Non-pigmented ciliary epithelial cell (primary cell): ENCODE measurements around the gene CYTH4.

Experiments
- DNase-seq: peaks from one replicate; pipeline ENCODE4 v3.0.0-alpha.2; 2010; ENCODE audit warnings: low read depth

The CYTH4 gene

DNA sequence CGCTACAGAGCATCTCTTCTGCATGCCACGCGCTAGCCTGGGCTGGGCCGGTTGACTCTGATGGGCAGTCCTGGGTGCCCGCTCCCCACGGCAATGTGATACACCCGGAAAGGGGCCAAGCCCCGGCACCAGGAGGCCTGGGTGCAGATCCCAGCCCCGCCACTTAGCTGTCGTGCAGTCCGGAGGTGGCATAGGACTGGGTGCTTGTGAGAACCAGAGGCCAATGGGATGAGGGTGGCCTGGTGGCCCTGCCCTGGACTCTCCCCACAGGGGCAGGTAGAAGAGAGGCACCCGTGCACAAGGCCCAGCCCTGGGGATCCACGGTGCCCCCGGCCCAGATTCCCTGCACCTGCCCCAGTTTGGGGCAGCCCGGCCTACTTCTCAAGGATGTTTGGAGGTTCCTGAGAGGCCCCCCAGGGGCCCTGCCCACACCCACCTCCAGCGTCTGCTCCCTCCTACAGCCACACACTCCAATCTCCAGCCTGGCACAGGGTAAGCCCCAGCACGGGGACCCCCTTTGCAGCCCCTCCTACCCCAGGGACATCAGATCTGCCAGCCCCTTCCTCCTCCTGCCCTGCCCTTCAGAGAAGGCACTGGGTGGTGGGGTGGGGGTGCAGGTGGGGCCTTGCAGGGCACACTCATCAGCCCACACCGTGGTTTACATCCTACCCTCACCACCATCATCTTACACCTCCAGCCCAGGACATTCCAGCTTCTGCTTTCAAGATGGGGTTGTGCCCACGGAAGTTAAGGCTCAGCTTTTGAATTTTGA, 66.9 kb downstream of the CYTH4 start:
- DNase-seq, result no peak

DNA sequence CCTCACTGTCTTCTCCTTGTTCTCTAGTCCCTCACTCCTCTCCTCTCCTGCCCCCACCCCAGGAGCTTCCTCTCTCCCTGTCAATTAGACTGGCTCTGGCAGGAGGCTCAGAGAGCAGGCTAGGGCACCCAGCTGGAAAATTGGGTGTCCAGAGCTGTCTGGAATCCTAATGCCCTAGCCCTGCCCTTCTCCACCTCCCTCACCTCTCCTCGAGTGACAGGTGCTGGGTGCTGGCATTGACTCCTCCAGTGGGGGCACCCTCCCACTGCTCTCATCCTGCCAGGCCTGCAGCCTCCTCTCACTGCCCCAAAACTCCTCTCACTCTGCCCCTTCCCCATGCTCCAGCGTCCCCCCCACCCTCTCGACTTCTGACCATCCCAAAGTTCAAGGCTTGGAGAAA, 68.9 kb downstream of the CYTH4 start:
- DNase-seq, result no peak

DNA sequence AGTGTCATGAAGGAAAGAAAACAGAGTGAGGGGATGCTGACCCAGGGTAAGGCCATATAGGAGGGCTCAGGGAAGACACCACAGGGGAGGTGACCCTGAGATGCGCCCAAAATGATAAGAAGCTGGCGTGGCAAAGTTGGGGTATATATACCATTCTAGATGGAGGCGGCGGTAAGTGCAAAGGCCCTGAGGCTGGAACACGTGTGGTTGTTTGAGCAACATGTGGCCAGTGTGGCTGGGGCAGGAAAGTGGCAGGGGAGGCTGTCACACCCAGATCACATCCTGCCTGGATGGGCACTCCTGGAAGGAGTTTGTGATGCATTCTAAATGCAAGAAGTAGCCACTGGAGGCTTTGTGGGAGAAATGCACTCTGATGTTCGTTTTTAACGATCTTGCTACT, 70.2 kb downstream of the CYTH4 start:
- DNase-seq, result no peak

DNA sequence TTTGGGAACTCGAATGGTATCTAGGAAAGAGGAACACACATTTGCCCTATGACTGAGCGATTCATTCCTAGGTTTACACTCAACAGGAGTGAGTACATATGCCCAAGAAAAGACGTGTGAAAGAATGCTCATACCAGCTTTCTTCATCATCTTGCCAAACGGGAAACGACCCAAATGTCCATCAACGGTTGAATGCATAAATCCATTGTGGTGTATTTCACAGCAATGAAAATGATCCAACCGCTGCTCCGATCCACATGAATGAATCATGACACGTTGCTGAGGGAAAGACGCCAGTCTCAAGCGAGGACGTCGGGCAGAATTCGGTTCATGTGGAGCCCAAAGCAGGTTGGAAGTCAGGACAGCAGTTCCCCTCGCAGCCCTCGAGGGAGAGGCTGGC, 71.5 kb downstream of the CYTH4 start:
- DNase-seq, result peak; percentile 59

DNA sequence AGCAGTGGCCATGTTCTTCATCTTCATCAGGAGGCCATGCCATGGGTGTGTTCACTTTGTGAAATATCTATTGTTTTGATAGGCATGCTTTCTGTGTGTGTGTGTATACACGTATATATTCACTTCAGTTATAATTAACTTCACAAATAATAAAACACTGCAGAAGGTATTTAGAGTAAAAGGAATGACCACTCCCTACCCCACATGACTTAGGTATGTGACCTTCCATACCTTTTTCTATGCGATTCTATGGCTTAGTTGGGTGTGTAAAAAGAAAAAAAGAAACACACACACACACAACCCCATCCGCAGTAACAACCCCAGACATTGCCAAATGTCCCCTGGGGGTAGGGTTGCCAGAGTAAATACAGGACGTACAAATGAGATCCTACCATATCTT, 72.0 kb downstream of the CYTH4 start:
- DNase-seq, result no peak

DNA sequence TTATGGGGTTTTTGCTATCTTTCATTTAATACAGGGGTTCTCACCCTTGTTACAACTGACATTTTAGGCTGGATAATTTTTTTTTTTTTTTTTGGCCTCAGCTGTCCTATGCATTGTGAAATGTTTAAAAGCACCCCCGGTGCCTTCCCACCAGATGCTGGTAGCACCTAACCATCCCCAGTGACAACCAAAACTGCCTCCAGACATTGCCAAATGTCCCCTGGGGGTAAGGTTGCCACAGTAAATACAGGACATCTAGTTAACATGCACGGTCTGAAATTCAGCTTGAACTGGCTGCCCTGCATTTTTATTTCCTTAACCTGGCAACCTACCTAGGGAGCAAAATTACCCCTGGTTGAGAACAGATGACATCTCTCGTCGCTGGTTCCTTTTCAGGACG, 72.4 kb downstream of the CYTH4 start:
- DNase-seq, result no peak

DNA sequence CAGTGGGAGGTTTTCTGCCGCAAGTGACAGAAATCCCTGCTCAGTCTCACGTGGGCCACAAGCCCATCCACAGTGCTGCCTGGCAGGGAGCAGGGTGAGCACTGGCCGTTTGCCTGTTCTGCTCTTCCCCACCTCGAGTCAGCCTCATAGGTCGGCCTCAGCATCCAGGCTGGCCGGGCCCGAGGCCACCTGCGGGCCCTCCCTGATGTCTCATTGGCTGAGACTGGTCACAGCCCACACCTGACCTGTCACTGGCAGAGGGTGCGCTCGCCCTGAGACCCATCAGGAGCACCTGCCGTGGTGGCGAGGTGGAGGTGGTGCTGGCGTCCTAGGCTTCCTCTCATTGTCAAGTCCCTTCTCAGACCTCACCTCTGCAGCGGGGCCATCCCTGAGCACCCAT, 72.9 kb downstream of the CYTH4 start:
- DNase-seq, result no peak

DNA sequence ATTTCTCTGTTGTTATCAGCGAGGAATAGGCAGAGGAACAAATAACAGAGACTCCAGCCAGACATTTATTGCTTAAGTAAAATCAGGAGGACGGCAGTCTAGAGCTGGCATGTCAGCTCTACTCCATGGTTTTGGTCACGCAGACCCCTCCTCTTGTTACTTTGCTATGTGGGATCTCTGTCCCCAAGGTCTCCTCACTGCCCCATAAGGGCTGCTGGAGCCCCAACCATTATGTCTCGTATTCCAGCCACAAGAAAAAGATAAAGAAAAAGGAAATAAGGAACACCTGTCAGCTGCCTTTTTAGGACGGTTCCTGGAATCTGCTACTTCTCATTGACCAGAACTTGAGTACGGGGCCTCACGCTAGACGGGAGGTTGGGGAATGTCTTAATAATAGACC, 74.6 kb downstream of the CYTH4 start:
- no peak for DNase-seq

DNA sequence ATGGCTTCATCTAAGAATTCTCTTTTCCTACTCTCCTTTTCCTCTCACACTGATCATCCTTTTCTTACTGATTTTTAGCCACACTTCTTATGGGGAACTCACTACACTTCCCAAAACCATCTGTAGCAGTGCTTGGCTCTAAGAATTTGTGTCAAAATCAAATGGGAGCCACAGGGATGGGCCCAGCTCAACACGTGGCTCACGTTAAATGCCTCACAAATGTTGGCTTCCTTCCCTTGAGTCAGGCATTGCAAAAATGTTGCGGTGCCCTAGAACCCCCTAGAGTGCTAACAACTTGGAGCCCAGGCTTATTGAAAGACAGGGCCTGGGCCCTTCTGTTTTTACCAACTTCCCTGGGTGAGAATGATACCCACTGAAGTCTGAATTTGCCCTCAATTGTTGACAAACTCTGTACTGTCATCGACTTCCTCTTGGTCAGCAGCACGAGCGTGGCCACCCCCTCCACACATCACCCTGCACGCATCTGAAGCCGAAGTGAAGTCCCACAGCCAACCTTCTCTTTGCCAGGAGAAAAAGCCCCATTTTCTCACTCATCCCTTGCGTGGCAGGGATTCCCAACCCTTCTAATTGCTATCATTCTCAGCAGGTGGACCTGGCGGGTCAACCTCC, 75.3 kb downstream of the CYTH4 start:
- DNase-seq, result no peak

DNA sequence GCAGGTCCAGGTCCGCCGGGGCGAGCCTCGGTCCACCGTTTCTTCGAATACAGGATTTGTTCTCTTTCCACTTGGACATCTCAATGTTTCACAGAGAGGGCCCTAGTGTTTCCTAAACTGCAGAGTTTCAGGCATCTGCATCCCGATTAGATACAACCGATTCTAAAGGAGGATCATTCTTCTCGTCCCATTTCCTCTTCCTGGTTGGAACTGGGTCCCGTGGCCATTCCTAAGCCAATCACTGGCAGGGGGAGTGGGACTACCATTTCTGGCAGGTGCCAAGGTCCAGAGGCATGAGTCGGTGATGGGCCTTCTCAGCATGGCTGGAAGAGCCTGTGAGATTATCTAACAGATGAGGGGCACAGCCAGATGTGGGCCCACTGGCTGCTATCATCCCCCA, 76.1 kb downstream of the CYTH4 start:
- no peak for DNase-seq

DNA sequence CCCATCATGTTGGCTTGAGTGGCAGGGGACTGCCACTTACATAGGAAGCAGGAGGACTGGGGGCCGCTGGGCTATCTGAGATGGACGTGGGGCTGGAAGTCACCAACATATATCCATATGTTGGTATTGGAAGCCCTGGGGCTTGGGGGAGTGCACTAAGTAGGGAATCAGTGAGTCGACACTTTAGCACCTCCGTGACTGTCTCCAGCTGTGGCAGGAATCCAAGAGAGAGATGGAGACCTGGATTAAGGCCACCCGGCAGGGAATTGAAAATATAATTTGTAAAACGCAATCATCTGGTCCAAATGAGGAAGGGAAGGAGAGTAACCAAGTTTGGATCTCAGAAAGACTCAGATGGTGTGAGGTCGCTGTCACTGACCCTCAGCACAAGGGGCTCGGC, 76.6 kb downstream of the CYTH4 start:
- no peak for DNase-seq

DNA sequence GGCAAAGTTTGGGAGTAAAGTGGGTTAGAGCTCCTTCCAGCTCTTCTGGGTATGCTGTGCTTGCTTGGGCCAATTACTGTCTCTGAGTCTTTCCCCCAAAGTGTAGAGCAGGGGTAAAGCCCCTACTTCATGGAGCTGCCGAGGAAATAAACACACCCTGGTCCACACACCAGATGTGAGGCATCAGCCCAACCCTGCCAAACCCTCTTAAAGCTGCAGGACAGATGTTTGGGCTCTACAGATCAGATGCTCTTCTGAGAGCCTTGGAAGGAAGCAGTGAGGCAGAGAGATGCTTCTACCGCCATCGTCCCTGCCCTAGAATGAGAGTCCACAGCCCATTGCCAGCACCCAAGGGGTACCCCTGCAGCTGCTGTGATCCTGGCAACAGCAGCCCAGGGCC, 80.3 kb downstream of the CYTH4 start:
- no peak for DNase-seq

DNA sequence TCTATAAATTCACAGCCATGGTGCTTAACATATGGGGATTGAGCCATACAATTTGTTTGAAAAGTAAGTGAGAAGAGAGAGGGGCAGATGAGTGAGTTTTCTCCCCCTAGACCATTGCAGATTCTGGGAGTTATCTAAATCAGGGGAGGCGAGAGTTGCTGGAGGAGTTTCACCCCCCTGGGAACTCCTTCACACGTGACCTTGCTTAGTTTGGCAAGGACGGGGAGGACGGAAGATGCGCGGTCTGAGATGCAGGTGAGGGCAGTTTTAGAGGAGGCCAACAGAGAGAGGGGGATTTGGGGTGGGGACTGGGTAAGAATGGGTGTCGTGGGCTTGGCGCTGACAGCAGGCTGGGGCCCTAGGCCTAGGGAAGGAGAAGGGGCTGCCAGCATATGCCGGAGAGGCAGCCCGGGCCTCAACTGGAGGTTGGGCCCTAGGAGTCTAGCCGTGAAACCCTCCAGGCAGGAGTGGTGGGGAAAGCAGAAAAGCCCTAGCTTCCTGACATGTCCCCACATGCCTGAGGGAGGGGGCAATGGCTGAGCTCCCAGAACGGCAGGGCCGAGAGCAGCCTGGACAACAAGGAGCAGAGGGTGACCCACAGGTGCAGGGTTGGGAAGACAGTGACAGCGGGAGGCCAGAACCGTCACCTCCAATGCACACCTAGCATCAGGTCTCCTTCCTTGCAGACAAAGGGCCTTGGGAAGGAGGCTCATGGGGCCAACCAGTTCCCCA, 81.1 kb downstream of the CYTH4 start:
- DNase-seq, result no peak
